ENCODE data around the gene RUNX3.

DNA sequence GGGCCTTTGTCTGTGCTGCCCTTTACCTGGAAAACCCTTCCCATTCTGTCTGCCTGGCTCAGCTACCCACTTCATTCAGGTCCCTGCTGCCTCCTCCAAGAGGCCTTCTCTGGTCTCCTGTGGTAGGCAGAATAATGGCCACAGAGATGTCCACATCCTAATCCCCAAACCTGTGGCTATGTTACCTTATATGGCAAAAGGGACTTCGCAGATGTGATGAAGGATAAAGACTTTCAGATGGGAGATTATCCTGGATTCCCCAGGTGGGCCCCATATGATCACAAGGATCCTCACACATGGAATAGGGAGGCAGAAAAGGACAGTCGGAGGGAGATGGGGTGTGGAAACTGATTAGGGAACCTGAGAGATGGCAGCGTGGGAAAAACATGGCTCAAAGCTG, 14.2 kb upstream of the RUNX3 start:
- TF ChIP-seq EZH2 (IDR thresholded peaks at IDR 0.05; ENCODE audit: borderline replicate concordance, low read depth, low read length, severe bottlenecking) (no peak), CTCF (IDR thresholded peaks at IDR 0.05; ENCODE audit: extremely low read depth in 1 of 2, insufficient read depth in 1 of 2, low read depth in 1 of 2, low read length in 2 of 2) (no peak), MAX (IDR thresholded peaks at IDR 0.05; ENCODE audit: insufficient read depth, insufficient read length) (no peak), POLR2AphosphoS5 (IDR thresholded peaks at IDR 0.05; ENCODE audit: insufficient read depth, low read depth, low read length) (no peak), POLR2A (IDR thresholded peaks at IDR 0.05; ENCODE audit: low read depth, low read length) (no peak), JUN (IDR thresholded peaks at IDR 0.05; ENCODE audit: borderline replicate concordance, insufficient read depth, insufficient read length, low read depth) (no peak), FOS (IDR thresholded peaks at IDR 0.05; ENCODE audit: borderline replicate concordance, insufficient read depth, low read length) (no peak)
